Activated CD8-positive, alpha-beta memory T cell treated with anti-CD3 and anti-CD28 coated beads, Interleukin-2, amount 50 U/mL, for 48 hours (primary cell): Measurements from ENCODE around the gene ABCC2.
"Not testable (repeated sequence)": the region's sequence is repeated elsewhere in the genome, so short reads cannot be mapped to it uniquely, and the experiment has no call there.

Experiments used
- DNase-seq: peaks from one replicate; pipeline ENCODE4 v3.0.0-alpha.2; 2020

Gene ABCC2

GRCh38 chr10:99782447-99783286, at the start of gene ABCC2:
ABCC2 (plus strand) TSS chr10:99782640; CDS start chr10:99782845, 205 bp downstream.
- no peak for DNase-seq

GRCh38 chr10:99733366-99733765, 49.1 kb upstream of the ABCC2 start:
- DNase-seq, result no peak

GRCh38 chr10:99734111-99734510, 48.3 kb upstream of the ABCC2 start:
- DNase-seq, result not testable (repeated sequence)

DNA sequence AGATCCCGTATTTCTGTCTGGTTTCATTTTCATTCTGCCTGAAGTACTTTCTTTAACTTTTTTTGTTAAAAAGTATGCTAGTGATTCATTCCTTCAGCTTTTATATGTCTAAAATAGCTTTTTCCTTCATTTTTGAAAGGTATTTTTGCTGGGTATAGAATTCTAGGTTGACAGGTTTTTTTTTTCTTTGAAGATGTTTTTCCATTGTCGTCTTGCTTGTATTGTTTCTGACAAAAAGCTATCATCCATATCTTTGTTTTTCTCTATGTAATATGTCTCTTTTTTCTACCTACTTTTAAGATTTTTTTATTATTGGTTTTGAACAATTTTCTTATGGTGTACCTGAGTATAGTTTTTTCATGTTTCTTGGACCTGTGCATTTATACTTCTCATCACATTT, 42.2 kb upstream of the ABCC2 start:
- DNase-seq, result no peak

GRCh38 chr10:99740933-99741559, 41.4 kb upstream of the ABCC2 start:
- no peak for DNase-seq

DNA sequence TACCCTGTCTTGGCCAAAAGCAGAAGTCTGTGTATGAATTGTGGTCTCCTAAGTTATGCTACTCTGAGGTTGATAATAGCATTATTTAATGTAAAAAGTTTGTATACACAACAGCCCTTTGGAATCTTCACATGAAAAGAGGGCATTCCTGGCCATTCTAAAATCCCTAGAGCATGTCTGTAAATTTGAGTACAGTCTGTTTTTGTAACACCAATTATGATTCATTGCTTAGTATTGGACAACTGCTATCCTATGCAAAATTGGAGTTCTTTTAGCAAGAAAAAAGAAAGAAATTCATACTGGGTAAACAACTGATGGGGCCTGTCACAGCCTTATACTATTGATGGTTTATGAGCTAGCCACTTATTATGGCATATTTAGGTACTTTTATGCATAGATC, 40.2 kb upstream of the ABCC2 start:
- DNase-seq, result no peak

DNA sequence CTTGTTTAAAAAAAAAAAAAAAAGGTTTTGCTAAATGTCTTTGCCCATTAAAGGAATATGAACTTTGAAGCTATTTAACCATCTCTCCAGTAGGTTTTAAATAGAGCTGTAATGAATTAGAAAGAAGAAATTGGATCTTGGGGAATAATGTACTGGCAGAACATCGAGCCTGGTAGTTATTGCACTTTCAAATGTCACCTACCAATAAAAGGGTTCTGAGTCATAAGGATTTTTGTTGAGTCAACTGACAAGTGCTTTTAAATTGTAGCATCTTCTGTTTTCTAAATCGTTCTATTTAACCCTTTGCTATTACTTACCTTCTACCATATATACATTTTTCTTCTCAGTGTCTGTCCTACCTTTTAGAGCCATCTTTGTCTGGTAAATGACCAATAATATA, 39.7 kb upstream of the ABCC2 start:
- DNase-seq, result no peak

- DNase-seq, result no peak
Measured at GRCh38 chr10:99743841-99744240, 38.6 kb upstream of the ABCC2 start.

DNA sequence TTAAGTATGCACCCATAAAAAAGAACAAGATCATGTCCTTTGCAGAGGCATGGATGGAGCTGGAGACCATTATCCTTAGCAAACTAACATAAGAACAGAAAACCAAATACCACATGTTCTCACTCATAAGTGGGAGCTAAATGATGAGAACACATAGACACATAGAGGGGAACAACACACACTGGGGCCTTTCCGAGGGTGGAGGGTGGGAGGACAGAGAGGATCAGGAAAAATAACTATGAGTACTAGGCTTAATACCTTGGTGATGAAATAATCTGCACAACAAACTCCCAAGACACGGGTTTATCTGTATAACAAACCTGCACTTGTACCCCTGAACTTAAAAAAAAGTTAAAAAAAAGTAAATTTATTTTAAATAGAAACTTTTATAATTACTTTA, 36.3 kb upstream of the ABCC2 start:
- not testable (repeated sequence) for DNase-seq

DNA sequence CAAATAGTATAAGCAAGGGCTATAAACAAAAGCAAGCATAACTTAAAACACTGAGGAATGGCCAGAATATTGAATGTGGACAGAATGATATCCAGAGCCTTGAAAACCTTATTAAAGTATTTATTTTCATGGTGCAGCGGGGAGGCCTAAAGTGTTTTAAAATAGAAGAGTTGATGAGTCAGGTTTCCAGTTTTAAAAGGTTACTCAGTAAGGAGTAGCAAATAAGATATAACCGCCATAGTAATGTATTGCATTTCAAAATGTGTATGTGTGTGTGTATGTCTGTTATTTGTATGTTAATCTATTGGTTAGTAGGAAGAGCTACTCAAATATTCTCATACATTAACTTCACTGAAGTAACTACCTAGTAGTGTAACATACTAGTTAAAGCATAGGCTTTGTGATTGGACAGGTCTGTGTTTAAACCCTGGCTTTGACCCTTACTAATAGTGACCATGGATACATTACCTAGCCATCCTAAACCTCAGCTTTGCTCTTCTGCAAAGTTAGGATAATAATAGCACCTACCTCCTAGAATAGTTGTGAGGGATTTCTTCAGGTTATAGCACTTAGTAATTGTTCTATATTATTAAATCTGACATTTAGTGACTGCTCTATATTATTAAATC, 33.5 kb upstream of the ABCC2 start:
- no peak for DNase-seq

GRCh38 chr10:99750641-99751040, 31.8 kb upstream of the ABCC2 start:
- no peak for DNase-seq

DNA sequence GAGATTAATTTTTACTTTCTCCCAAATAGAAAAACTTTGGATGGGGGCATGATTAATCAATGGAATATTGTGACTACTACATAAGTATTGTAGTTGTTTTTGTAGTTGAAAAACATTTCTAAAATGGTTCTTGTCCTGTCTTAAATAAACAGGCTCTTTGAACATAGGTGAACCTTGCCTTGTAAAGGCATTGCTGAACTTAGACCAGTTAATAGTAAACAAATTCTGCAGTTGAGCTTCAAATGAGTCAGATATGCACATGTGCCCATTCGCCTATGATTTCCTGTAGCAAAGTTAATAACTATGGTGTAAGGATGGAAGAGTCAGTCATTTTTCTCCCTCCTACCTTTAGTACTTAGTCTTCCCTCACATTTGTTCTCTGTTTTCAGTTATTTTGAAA, 27.8 kb upstream of the ABCC2 start:
- no peak for DNase-seq

DNA sequence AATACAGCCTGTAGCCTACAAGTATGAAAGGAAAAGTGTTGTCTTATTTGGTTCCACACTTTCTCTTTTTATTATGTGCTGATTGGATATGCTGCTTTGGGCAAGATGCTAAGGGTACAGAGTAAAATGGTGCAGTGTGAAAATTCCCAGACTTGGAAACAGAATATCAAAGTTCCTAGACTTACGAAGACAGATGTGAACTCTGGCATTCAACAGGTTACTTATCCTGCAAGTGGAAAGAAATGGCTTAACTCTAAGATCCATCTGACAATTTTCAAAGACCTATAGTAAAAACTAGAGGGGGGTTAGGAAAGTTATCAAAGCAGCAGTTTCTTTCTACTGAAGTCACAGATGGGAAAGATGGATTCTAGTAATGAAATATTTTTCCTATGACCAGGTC, 26.3 kb upstream of the ABCC2 start:
- DNase-seq, result no peak

GRCh38 chr10:99758211-99758891, 24.1 kb upstream of the ABCC2 start:
- no peak for DNase-seq

DNA sequence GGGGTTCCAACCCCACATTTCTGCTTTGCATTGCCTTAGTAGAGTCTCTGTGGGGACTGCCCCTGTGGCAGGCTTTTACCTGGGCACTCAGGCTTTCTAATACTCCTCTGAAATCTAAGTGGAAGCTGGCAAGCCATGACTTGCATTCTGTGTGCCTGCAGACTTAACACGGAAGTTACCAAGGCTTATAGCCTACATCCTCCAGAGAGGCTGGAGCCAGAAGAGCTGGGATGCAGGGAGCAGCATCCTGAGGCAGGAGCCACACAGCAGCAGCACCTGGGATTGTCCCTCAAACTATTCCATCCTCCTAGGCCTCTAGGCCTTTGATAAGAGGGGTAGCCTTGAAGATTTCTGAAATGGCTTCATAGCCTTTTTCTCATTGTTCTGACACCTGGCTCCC, 22.1 kb upstream of the ABCC2 start:
- no peak for DNase-seq

GRCh38 chr10:99761365-99761764, 21.1 kb upstream of the ABCC2 start:
- DNase-seq, result no peak

- DNase-seq, result no peak
Measured at GRCh38 chr10:99765672-99766301, 16.7 kb upstream of the ABCC2 start.

DNA sequence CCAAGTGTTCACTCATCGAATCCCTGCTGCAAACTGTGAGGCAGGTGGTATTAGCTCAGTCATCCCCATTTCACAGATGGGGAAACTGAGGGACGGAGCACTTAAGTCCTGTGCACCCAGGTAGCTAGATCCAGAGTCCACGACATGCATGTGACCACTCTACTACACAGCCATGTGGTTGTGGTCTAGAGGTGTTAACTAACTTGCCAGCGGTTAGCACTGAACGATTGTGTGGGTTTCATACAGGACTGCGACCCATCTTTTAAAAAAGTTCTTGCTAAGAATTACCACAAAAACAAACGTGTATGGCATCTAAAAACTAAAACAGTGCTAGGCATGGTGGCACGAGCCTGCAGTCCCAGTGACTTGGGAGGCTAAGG, 16.1 kb upstream of the ABCC2 start:
- no peak for DNase-seq

GRCh38 chr10:99767901-99768300, 14.5 kb upstream of the ABCC2 start:
- DNase-seq, result no peak

- DNase-seq, result no peak
Measured at GRCh38 chr10:99768556-99768955, 13.9 kb upstream of the ABCC2 start.

DNA sequence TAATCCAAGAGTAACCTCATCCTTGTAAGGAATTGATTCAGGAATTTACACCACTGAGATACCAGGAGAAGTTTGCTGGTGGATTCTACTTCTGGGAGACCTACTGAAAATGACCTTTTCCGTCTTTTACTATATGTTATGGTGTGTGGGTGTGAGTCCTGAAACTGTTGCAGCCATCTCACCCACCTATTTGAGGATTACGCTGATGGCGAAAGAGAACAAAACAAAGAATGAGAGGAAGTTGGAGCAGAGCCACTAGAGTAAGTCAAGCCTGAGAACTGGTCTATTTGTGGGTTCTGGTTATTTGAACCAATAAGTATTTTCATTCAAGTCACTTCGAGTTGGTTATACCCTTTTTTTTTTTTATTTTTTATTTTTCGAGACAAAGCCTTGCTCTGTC, 12.7 kb upstream of the ABCC2 start:
- no peak for DNase-seq

GRCh38 chr10:99770408-99771045, 11.9 kb upstream of the ABCC2 start:
- no peak for DNase-seq

DNA sequence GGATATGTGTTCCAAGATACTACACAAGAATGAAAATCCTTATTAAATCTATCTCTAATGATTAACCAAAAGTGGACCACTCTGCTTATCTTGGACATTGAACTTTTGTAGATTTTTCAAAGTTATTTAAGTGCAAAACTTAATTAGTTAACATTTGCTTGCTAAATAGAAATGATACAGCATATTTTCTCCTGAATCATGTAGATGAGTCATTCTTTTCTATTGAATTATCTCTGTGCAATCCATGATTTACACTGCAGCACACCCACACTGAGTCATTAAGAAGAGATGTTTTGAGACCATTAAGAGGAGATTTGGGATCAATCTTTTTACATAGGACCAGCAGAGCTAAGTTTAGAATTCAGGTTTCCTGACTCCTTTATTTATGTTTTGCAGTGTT, 6.6 kb upstream of the ABCC2 start:
- DNase-seq, result no peak
